Progenitor cell of endocrine pancreas (in vitro differentiated cells): ENCODE measurements around the gene TMEM87A. TPM values are rescaled to one million over a fixed set of nuclear protein-coding genes. Genes with fewer than 3 reads are reported as not detected.

Experiments
- DNase-seq: peaks from one replicate; pipeline ENCODE4 v3.0.0; 2021; ENCODE audit warnings: low spot score; ENCODE audit not compliant: unreplicated experiment
- H3K27ac Mint-ChIP-seq: 2 replicates; pipeline ENCODE4 v1.8.0; 2021; ENCODE audit warnings: mild to moderate bottlenecking, moderate library complexity, mixed read lengths
- H3K27me3 Mint-ChIP-seq: 2 replicates; pipeline ENCODE4 v1.8.0; 2021; ENCODE audit warnings: mixed read lengths
- H3K36me3 Mint-ChIP-seq: 2 replicates; pipeline ENCODE4 v1.8.0; 2022; ENCODE audit warnings: mixed read lengths; ENCODE audit not compliant: insufficient read depth
- H3K4me1 Mint-ChIP-seq: 2 replicates; pipeline ENCODE4 v1.8.0; 2021; ENCODE audit warnings: low read depth, mixed read lengths
- H3K4me3 Mint-ChIP-seq: 2 replicates; pipeline ENCODE4 v1.8.0; 2021; ENCODE audit warnings: low read depth, mild to moderate bottlenecking, moderate library complexity, mixed read lengths
- H3K9me3 Mint-ChIP-seq: 2 replicates; pipeline ENCODE4 v1.8.0; 2021; ENCODE audit warnings: low read depth, mixed read lengths
- total RNA-seq: library from RNA; stranded (reverse); gene quantifications from 2 replicates; pipeline ENCODE4 v1.2.1, GENCODE V29; 2021
- TF ChIP-seq, protein P1 (sequence below): fragments of 200-600 bp; sonication (generic); IDR thresholded peaks from one replicate; pipeline ENCODE4 v1.5.0; 2021; ENCODE audit warnings: antibody characterized with exemption, mild to moderate bottlenecking; ENCODE audit not compliant: unreplicated experiment

Gene TMEM87A
- total RNA-seq, 1 donor from 2014 or later: 48.5 TPM

DNA sequence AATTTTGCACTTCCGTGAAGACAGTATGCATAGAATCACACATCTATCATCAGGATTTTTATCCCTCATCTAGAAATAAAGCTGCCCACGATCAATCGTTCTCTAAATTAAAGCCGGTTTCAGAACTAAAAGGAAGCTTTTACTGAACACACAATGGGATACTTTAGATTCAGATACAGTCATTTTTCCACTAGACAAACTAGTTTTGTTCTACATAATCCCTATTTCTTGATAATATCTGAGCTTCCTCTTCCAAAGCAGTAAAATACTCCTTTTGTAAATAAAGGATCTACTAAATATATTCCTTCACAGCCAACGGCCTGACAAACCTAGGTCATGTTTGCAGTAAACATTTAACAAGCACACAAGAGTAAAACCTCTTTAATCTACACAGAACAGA is 2.2 kb downstream of the TMEM87A start:
- peaks cover 32% of the 10 kb centered on the region for H3K4me1 Mint-ChIP-seq
- H3K9me3 Mint-ChIP-seq: no peaks in the 10 kb centered on the region
- no peaks in the 10 kb centered on the region for H3K27me3 Mint-ChIP-seq
- peaks cover 12% of the 10 kb centered on the region for H3K36me3 Mint-ChIP-seq
- DNase-seq: no peak
- H3K27ac Mint-ChIP-seq: peak overlapping the region; percentile 19
- TF ChIP-seq, protein P1, sequence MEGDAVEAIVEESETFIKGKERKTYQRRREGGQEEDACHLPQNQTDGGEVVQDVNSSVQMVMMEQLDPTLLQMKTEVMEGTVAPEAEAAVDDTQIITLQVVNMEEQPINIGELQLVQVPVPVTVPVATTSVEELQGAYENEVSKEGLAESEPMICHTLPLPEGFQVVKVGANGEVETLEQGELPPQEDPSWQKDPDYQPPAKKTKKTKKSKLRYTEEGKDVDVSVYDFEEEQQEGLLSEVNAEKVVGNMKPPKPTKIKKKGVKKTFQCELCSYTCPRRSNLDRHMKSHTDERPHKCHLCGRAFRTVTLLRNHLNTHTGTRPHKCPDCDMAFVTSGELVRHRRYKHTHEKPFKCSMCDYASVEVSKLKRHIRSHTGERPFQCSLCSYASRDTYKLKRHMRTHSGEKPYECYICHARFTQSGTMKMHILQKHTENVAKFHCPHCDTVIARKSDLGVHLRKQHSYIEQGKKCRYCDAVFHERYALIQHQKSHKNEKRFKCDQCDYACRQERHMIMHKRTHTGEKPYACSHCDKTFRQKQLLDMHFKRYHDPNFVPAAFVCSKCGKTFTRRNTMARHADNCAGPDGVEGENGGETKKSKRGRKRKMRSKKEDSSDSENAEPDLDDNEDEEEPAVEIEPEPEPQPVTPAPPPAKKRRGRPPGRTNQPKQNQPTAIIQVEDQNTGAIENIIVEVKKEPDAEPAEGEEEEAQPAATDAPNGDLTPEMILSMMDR: no peak
- H3K4me3 Mint-ChIP-seq: no peak overlapping the region

DNA sequence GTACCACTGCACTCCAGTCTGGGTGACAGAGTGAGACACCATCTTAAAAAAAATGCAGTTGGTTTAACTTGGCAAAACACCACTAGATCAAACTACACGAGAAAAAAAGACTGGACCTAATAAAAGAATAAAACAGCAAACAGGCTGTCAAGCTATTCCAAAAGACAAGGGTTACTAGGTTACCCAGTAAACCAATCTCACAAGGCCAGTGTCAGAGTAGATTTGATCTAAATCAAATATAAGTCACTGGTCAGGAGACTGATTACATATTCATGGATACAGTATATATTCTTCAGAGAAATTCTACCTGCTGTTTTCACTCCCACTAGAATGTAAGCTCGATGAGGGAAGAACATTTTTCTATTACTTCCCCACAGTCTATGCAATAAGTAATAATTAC is 2.7 kb downstream of the TMEM87A start:
- Mint-ChIP-seq H3K4me1 (peaks cover 28% of the 10 kb centered on the region), H3K27me3 (no peaks in the 10 kb centered on the region), H3K9me3 (no peaks in the 10 kb centered on the region), H3K4me3 (no peak overlapping the region), H3K27ac (peak overlapping the region; percentile 19), H3K36me3 (peaks cover 16% of the 10 kb centered on the region)
- DNase-seq: no peak
- TF ChIP-seq, protein P1: no peak

DNA sequence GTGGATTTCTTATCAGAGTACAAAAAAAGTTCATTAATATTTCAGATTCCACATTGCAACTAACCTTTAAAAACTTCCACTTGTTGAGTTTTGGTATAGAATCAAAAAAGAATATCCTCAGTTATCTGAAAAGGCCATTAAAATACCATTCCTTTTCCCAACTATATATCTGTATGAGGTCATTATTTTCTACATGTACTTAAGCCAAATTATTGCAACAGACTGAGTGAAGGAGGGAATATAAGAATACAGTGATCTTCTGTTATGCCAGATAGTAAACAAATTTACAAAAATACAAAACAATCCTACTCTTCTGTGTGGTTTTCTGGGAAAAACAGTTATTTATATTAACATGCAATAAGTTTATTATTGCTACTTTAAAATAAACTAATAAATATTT is 5.9 kb downstream of the TMEM87A start:
- TF ChIP-seq, protein P1: no peak

DNA sequence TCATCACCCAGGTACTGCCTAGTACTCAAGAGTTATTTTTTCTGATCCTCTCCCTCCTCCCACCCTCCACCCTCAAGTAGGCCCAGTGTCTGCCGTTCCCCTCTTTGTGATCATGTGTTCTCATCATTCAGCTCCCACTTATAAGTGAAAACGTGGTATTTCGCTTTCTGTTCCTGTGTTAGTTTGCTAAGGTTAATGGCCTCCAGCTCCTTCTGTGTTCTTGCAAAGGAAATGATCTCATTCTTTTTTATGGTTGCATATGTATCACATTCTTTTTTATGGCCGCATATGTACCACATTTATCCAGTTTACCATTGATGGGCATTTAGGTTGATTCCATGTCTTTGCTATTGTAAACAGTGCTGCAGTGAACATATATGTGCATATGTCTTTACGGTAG is 8.4 kb downstream of the TMEM87A start:
- H3K4me1 Mint-ChIP-seq: peaks cover 6% of the 10 kb centered on the region
- no peak overlapping the region for H3K4me3 Mint-ChIP-seq
- no peaks in the 10 kb centered on the region for H3K27me3 Mint-ChIP-seq
- TF ChIP-seq, protein P1: no peak
- H3K36me3 Mint-ChIP-seq: peaks cover 47% of the 10 kb centered on the region
- H3K9me3 Mint-ChIP-seq: no peaks in the 10 kb centered on the region
- DNase-seq: no peak
- H3K27ac Mint-ChIP-seq: no peak overlapping the region

More for the DNA sequence above, 5.9 kb downstream of the TMEM87A start:
- Mint-ChIP-seq H3K27me3 (no peaks in the 10 kb centered on the region), H3K4me1 (peaks cover 16% of the 10 kb centered on the region), H3K27ac (no peak overlapping the region), H3K36me3 (peaks cover 39% of the 10 kb centered on the region), H3K4me3 (no peak overlapping the region), H3K9me3 (no peaks in the 10 kb centered on the region)
- no peak for DNase-seq

DNA sequence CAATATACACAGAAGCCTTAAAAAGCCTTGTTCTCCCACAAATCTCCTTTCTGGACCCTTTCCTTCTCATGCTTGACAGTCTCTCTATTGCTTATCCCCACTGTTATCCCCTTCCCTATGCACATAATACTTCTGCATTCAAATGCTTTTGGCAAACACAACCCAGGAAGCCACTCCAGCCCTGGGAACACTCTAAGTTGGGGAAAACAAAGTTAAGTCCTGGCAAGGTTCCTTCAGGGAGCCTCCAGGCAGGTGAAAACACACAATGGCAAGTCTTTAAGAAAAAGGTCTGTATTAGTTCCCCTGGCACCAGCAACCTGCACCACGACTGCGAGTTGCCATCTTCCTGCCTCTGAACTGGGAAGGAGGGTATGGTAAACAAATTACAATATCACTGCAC is 19.9 kb downstream of the TMEM87A start:
- Mint-ChIP-seq H3K4me1 (no peaks in the 10 kb centered on the region), H3K27ac (no peak overlapping the region), H3K36me3 (peaks cover 72% of the 10 kb centered on the region), H3K9me3 (peaks cover 52% of the 10 kb centered on the region), H3K27me3 (no peaks in the 10 kb centered on the region), H3K4me3 (no peak overlapping the region)
- no peak for DNase-seq
- TF ChIP-seq, protein P1: no peak
